GM21723 (cell line): ENCODE data around the gene RPS6KA2.
A peak's percentile ranks its signal among the peaks of the same experiment; 100 is the strongest.
"Not testable (repeated sequence)": the region's sequence is repeated elsewhere in the genome, so short reads cannot be mapped to it uniquely, and the experiment has no call there.

Source experiments
- ATAC-seq: cut with Tn5 transposase; IDR thresholded peaks from one replicate; pipeline ENCODE4 v1.9.1; 2021; ENCODE audit warnings: mild to moderate bottlenecking, moderate library complexity; ENCODE audit not compliant: unreplicated experiment

RPS6KA2 gene

GRCh38 chr6:166636191-166636933 lies 9.3 kb upstream of the RPS6KA2 start:
- ATAC-seq, result no peak

GRCh38 chr6:166635013-166635970 lies 8.2 kb upstream of the RPS6KA2 start:
- no peak for ATAC-seq

- ATAC-seq, result not testable (repeated sequence)
Observed at GRCh38 chr6:166634581-166634980, 7.5 kb upstream of the RPS6KA2 start.

GRCh38 chr6:166633732-166634535 lies 6.9 kb upstream of the RPS6KA2 start:
- ATAC-seq, result no peak

- ATAC-seq, result no peak
Observed at GRCh38 chr6:166632731-166633130, 5.7 kb upstream of the RPS6KA2 start.

- no peak for ATAC-seq
Observed at GRCh38 chr6:166630462-166630861, 3.4 kb upstream of the RPS6KA2 start.

GRCh38 chr6:166629628-166630027 lies 2.6 kb upstream of the RPS6KA2 start:
- no peak for ATAC-seq

- ATAC-seq, result peak; percentile 29
Observed at GRCh38 chr6:166627875-166628801, 1.1 kb upstream of the RPS6KA2 start.

- ATAC-seq, result no peak
Observed at GRCh38 chr6:166626177-166627032, 646 bp downstream of the RPS6KA2 start.

- no peak for ATAC-seq
Observed at GRCh38 chr6:166625356-166625755, 1.7 kb downstream of the RPS6KA2 start.

GRCh38 chr6:166624275-166624674 lies 2.8 kb downstream of the RPS6KA2 start:
- no peak for ATAC-seq

GRCh38 chr6:166623318-166623717 lies 3.7 kb downstream of the RPS6KA2 start:
- no peak for ATAC-seq

- no peak for ATAC-seq
Observed at GRCh38 chr6:166621114-166621540, 5.9 kb downstream of the RPS6KA2 start.

- no peak for ATAC-seq
Observed at GRCh38 chr6:166620478-166621113, 6.5 kb downstream of the RPS6KA2 start.

GRCh38 chr6:166619912-166620311 lies 7.1 kb downstream of the RPS6KA2 start:
- ATAC-seq, result no peak

GRCh38 chr6:166618866-166619761 lies 7.9 kb downstream of the RPS6KA2 start:
- ATAC-seq, result no peak

- ATAC-seq, result no peak
Observed at GRCh38 chr6:166618251-166618650, 8.8 kb downstream of the RPS6KA2 start.

- no peak for ATAC-seq
Observed at GRCh38 chr6:166617359-166617758, 9.7 kb downstream of the RPS6KA2 start.
